GM12801 (cell line): ENCODE measurements around the gene NSF.

ENCODE experiments used
- TF ChIP-seq, protein P1 (sequence below): IDR thresholded peaks from one replicate; pipeline ENCODE4 v1.5.1; 2011; ENCODE audit warnings: control low read depth; ENCODE audit not compliant: insufficient read length; ENCODE audit errors: extremely low read depth

The NSF gene

DNA sequence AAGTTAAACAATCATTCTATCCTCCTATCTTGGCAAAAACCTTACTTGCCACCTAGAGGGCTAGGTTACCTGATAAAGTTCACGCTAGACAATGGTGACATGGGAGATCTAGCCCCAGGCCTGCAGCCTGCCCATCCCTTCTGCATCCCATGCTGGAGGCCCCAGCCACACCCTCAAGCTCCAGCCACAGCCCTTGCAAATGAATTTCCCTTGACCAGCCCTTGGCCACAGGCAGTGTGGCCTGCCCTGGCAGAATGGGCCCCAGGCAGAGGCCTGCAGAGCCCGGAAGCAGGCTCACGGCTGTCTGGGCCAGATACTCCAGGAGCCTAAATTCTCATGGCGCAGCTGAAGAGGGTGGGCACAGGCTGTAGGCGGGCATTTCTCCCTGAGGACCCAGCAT lies 213.1 kb downstream of the NSF start:
- TF ChIP-seq, protein P1, sequence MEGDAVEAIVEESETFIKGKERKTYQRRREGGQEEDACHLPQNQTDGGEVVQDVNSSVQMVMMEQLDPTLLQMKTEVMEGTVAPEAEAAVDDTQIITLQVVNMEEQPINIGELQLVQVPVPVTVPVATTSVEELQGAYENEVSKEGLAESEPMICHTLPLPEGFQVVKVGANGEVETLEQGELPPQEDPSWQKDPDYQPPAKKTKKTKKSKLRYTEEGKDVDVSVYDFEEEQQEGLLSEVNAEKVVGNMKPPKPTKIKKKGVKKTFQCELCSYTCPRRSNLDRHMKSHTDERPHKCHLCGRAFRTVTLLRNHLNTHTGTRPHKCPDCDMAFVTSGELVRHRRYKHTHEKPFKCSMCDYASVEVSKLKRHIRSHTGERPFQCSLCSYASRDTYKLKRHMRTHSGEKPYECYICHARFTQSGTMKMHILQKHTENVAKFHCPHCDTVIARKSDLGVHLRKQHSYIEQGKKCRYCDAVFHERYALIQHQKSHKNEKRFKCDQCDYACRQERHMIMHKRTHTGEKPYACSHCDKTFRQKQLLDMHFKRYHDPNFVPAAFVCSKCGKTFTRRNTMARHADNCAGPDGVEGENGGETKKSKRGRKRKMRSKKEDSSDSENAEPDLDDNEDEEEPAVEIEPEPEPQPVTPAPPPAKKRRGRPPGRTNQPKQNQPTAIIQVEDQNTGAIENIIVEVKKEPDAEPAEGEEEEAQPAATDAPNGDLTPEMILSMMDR: no peak

DNA sequence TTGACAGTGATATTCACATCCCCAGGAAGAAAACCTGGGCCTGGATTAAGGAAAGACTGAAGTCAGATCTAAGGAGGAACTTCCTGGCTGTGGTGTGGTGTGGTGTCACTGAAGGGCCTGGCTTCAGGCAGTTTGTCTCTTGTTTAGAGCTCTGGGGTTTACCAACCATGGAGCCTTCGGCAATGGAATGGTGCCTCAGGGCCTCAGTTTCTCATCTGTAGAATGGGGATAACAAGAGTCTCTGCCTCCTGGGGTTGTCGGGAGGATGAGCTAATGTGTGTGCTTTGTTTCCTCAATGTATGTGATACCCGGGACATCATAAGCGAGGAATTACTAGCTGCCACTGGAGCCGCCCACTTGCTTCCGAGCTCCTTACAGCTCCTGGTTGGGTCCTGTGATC lies 215.3 kb downstream of the NSF start:
- TF ChIP-seq, protein P1: no peak
